PC-9 (cell line): ENCODE data around the gene ARHGEF33.

ENCODE experiments used
- CTCF ChIP-seq: fragments of 200-600 bp; sonication (generic); conservative IDR thresholded peaks from 2 replicates; pipeline ENCODE4 v1.6.1; 2017; ENCODE audit warnings: mixed run types, antibody characterized with exemption, mild to moderate bottlenecking, moderate library complexity
- EZH2 ChIP-seq: fragments of 200-600 bp; sonication (generic); IDR thresholded peaks from 2 replicates; pipeline ENCODE4 v1.8.0; 2017; ENCODE audit warnings: antibody characterized with exemption, low read depth

- TF ChIP-seq CTCF (no peak), EZH2 (no peak)
Observed at GRCh38 chr2:39022642-39023235, 133.1 kb downstream of the ARHGEF33 start.
